Thyroid gland (tissue), 4 donors: ENCODE results near the gene FOXP2. TPM values are rescaled to one million over a fixed set of nuclear protein-coding genes. Genes with fewer than 3 reads are reported as not detected.

Experiments
- DNase-seq, 2 donors: peaks; one replicate each; pipeline ENCODE4 v3.0.0-alpha.2; 2019
- H3K27ac ChIP-seq, 3 donors: fragments of 200-600 bp; sonication (generic); 1 replicate in 2 of 3; 2 replicates in 1 of 3; pipeline ENCODE4 v1.5.1; 2016 to 2019; ENCODE audit warnings: mild to moderate bottlenecking in 1 of 3, moderate library complexity in 1 of 3
- H3K27me3 ChIP-seq: fragments of 200-600 bp; sonication (generic); one replicate; pipeline ENCODE4 v1.5.1; 2019
- H3K36me3 ChIP-seq, 2 donors: fragments of 200-600 bp; sonication (generic); one replicate each; pipeline ENCODE4 v1.5.1; 2016 to 2019
- H3K4me1 ChIP-seq, 2 donors: fragments of 200-600 bp; sonication (generic); one replicate each; pipeline ENCODE4 v1.5.1; 2017 to 2019
- H3K4me3 ChIP-seq, 3 donors: fragments of 200-600 bp; sonication (generic); replicated peaks in 1 of 3; 1 replicate in 2 of 3; 2 replicates in 1 of 3; pipeline ENCODE4 v1.5.1; 2016; ENCODE audit warnings: mild to moderate bottlenecking in 1 of 3
- H3K9me3 ChIP-seq: fragments of 200-600 bp; sonication (generic); one replicate; pipeline ENCODE4 v1.5.1; 2017
- POLR2A ChIP-seq, 2 donors: fragments of 450-650 bp; IDR thresholded peaks; one replicate each; pipeline ENCODE4 v1.6.1; 2017; ENCODE audit warnings: antibody characterized with exemption in 2 of 2, mild to moderate bottlenecking in 2 of 2, moderate library complexity in 1 of 2
- WGBS, 2 donors: methylation state at CpG; one replicate each; pipeline ENCODE4 v1.1.5; 2017; 5-methylcytosine and 5-hydroxymethylcytosine counted together
- intact Hi-C: fragments of 100-400 bp; cut with DNase I; formaldehyde crosslinking; loops from one replicate; pipeline ENCODE4 v1.15.1; 2023
- total RNA-seq, 4 donors: library from RNA; depleted of rRNA; stranded (reverse); fragments of >200 nt; gene quantifications; one replicate each; pipeline ENCODE4 v1.2.3, GENCODE V29; 2016
- TF ChIP-seq, protein P1 (sequence below), 6 experiments: fragments of 200-600 bp in 3 of 6; fragments of 450-650 bp in 3 of 6; sonication (generic) in 3 of 6; IDR thresholded peaks; one replicate each; pipeline ENCODE4 v1.5.1; 2016 to 2019; ENCODE audit warnings: antibody characterized with exemption in 6 of 6, mild to moderate bottlenecking in 2 of 6, inconsistent platforms in 1 of 6, moderate library complexity in 1 of 6

FOXP2 gene
- total RNA-seq, 4 donors from 2014 or later, result 24.7 to 46.5 (median 28.0) TPM

DNA sequence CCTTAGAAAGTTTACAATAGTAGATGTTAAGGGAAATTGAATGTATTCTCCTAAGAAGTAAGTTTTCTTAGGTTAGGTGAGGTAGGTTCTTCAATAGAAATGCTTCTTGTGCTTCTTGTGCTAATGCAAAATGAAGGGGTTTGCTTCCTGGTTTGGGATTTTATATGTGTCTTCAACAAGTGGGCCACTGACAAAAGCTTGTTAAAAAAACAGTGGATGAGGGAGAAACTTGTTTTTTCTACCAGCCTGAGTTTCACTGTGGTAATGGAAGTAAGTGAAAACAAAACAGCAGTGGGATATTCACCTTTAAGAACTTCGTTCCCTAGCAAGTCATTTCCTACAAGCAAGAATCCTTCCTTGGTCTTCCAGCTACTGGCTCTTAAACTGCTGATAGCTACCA, 107.5 kb downstream of the FOXP2 start:
- Histone ChIP-seq H3K27me3 (no peaks in the 10 kb centered on the region), H3K4me3 (no peak overlapping the region), H3K4me1 (no peaks in the 10 kb centered on the region), H3K27ac (no peak overlapping the region), H3K36me3 (no peaks in the 10 kb centered on the region), H3K9me3 (no peaks in the 10 kb centered on the region)
- intact Hi-C loops, result no loop called here
- DNase-seq, result no peak
- WGBS, 2 donors, result 47 to 60% methylated on average over 1 of the region's 1 CpG
- TF ChIP-seq, protein P1, sequence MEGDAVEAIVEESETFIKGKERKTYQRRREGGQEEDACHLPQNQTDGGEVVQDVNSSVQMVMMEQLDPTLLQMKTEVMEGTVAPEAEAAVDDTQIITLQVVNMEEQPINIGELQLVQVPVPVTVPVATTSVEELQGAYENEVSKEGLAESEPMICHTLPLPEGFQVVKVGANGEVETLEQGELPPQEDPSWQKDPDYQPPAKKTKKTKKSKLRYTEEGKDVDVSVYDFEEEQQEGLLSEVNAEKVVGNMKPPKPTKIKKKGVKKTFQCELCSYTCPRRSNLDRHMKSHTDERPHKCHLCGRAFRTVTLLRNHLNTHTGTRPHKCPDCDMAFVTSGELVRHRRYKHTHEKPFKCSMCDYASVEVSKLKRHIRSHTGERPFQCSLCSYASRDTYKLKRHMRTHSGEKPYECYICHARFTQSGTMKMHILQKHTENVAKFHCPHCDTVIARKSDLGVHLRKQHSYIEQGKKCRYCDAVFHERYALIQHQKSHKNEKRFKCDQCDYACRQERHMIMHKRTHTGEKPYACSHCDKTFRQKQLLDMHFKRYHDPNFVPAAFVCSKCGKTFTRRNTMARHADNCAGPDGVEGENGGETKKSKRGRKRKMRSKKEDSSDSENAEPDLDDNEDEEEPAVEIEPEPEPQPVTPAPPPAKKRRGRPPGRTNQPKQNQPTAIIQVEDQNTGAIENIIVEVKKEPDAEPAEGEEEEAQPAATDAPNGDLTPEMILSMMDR (IDR thresholded peaks at IDR 0.05), result no peak
- TF ChIP-seq POLR2A (IDR thresholded peaks at IDR 0.05), result no peak

DNA sequence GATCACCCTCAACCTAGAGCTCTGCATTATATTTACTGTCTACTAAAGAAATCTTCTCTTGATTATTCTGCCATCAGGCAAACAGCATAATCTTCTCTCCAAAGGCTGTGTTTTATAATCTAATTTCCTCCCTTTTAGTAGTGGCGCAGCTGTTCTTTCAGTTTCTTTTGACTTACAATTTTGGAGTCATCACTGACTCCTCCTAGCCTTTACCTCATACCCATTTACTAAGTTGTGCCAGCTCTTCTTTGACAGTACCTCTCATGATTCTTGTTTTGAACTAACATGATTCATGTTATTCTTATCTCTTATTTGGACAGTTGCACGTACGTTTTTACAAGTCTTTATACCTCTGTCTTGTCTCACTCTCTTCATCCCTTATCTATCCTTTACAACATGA, 113.0 kb downstream of the FOXP2 start:
- TF ChIP-seq, protein P1 (IDR thresholded peaks at IDR 0.05), result no peak
- TF ChIP-seq POLR2A (IDR thresholded peaks at IDR 0.05), result no peak
- no peaks in the 10 kb centered on the region for H3K36me3 ChIP-seq
- intact Hi-C loops, result no loop called here
- no peak for DNase-seq
- no peak overlapping the region for H3K27ac ChIP-seq
- no peaks in the 10 kb centered on the region for H3K27me3 ChIP-seq
- no peaks in the 10 kb centered on the region for H3K4me1 ChIP-seq
- no peak overlapping the region for H3K4me3 ChIP-seq
- H3K9me3 ChIP-seq, result no peaks in the 10 kb centered on the region
- 88 to 89% methylated on average over 3 of the region's 3 CpGs for WGBS, 2 donors

DNA sequence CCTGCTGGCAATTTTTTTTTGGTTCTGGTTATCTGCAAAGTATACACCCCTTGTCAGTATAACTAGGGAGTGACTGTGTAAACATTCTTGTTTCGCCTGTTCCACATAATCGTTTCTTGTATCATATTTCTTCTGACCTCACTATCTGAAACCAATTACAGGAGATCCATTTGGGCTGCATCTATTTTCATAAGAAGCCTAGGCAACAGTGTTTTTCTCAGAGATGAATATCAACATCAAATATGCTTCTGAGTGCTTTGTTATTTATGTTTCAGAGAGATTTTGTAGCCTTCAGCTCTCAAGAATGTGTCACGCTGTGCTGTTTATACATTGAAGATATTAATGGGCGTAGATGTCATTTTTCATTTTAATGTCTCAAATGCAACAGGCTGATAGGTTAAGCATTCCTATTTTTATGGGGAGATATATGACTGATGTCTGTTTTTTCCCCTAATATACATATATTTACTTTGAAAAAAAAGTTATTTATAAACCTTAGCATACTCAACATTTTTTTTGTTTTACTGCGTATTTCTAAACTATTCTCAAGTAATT, 115.5 kb downstream of the FOXP2 start:
- intact Hi-C loops, result no loop called here
- Histone ChIP-seq H3K36me3 (no peaks in the 10 kb centered on the region), H3K27ac (peak overlapping the region in 1 of 3 donors; percentile 14), H3K27me3 (no peaks in the 10 kb centered on the region), H3K4me3 (no peak overlapping the region), H3K9me3 (no peaks in the 10 kb centered on the region), H3K4me1 (peaks cover 4 to 5% of the 10 kb centered on the region in 2 donors)
- 72 to 74% methylated on average over 5 of the region's 5 CpGs for WGBS, 2 donors
- TF ChIP-seq POLR2A (IDR thresholded peaks at IDR 0.05), result no peak
- TF ChIP-seq, protein P1 (IDR thresholded peaks at IDR 0.05), result no peak
- no peak for DNase-seq

DNA sequence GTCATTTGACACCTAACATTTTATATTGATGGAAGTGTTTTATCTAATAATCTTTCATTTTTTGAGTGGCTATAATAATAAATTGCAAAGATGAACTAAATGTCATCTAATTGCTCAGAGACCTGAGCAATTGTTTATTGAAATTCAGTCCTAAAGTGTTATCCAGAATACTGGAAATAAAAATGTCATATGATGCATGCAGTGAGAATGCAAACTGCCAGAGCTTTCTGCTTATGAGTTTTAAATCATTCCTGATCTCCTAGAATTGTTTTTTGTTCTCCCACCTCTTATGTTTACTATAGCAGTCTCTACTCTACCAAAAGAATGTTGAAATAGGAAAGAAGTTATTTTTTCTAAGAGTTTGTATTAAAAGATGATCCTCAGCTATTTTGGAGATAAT, 116.7 kb downstream of the FOXP2 start:
- Histone ChIP-seq H3K27ac (no peak overlapping the region), H3K4me1 (peaks cover 8 to 17% of the 10 kb centered on the region in 2 donors), H3K27me3 (no peaks in the 10 kb centered on the region), H3K36me3 (no peaks in the 10 kb centered on the region), H3K9me3 (no peaks in the 10 kb centered on the region), H3K4me3 (no peak overlapping the region)
- TF ChIP-seq, protein P1 (IDR thresholded peaks at IDR 0.05), result no peak
- no peak for TF ChIP-seq POLR2A (IDR thresholded peaks at IDR 0.05)
- intact Hi-C loops, result no loop called here
- no peak for DNase-seq

DNA sequence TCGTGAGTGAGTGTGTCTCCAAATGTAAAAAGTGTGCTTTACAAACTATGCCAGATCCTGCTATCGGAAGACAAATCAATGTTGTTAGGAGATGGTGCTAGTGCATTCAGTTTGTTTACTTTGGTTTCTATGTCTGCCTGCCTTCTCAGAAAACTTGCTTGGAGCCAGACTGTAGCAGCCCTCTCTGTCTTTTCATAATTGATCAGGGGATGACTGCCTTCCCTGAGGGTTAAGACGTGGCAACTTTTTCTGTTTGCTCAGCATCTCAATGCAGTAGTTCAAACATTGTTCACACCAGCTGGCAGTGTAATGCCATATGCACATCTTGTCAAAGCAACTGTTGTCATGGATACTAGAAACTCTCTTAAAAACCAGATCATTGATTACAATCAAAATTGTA, 118.5 kb downstream of the FOXP2 start:
- Histone ChIP-seq H3K4me3 (no peak overlapping the region), H3K9me3 (no peaks in the 10 kb centered on the region), H3K36me3 (no peaks in the 10 kb centered on the region), H3K27ac (no peak overlapping the region), H3K4me1 (peaks cover 8 to 18% of the 10 kb centered on the region in 2 donors), H3K27me3 (no peaks in the 10 kb centered on the region)
- intact Hi-C loops, result no loop called here
- TF ChIP-seq POLR2A (IDR thresholded peaks at IDR 0.05), result no peak
- DNase-seq, result no peak
- WGBS, 2 donors, result 17 to 25% methylated on average over 3 of the region's 3 CpGs

DNA sequence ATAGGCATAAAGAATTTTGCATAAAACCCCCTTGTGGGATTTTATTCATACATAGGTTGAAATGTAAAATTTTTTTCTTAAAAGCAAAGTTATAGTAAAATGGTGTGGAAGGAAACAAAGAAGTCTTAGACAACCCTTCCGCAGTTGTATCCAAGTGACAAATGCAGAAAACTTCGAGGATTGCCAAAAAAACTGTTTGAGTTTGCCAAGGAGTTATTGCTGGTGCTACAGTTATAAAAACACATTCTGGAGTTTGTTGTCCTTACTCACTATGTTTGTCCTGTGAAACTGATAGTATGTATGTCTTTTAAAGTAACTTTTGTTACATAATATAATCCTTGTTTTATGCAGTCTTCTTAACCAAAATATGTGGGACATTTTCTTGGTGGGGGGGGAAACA, 120.3 kb downstream of the FOXP2 start:
- intact Hi-C loops, result no loop called here
- DNase-seq, result no peak
- no peaks in the 10 kb centered on the region for H3K9me3 ChIP-seq
- no peak overlapping the region for H3K27ac ChIP-seq
- no peaks in the 10 kb centered on the region for H3K27me3 ChIP-seq
- no peak overlapping the region for H3K4me3 ChIP-seq
- WGBS, 2 donors, result 14 to 20% methylated on average over 2 of the region's 2 CpGs
- H3K36me3 ChIP-seq, result no peaks in the 10 kb centered on the region
- no peak for TF ChIP-seq POLR2A (IDR thresholded peaks at IDR 0.05)
- TF ChIP-seq, protein P1 (IDR thresholded peaks at IDR 0.05), result no peak
- H3K4me1 ChIP-seq, result peaks cover 8 to 18% of the 10 kb centered on the region in 2 donors
